Measurements from ENCODE around the gene NCR3LG1.

NCR3LG1 gene, protein sequence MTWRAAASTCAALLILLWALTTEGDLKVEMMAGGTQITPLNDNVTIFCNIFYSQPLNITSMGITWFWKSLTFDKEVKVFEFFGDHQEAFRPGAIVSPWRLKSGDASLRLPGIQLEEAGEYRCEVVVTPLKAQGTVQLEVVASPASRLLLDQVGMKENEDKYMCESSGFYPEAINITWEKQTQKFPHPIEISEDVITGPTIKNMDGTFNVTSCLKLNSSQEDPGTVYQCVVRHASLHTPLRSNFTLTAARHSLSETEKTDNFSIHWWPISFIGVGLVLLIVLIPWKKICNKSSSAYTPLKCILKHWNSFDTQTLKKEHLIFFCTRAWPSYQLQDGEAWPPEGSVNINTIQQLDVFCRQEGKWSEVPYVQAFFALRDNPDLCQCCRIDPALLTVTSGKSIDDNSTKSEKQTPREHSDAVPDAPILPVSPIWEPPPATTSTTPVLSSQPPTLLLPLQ

GRCh38 chr11:17351510-17352176 is at the start of gene NCR3LG1:
Gene NCR3LG1 (plus strand): TSS chr11:17351800. CDS start chr11:17351970, 170 bp downstream.
- peak; percentile 59 for DNase-seq

- no peak for DNase-seq
Observed at GRCh38 chr11:17313349-17314231, 38.0 kb upstream of the NCR3LG1 start.

DNA sequence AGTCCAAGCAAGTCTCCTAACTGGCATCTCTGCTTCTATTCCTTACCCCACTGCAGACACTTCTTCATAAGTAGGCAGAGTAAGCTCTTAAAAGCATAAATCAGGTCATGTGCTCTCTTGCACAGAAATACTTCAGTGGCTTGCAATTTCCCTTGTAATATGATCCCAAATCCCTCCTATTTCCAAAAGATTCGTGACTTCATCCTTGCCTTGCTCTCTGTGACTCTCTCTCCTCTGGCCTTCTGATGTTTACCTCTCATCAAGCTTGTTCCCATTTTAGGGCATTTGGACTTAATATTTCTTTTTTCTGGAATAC is 37.4 kb upstream of the NCR3LG1 start:
- no peak for DNase-seq

DNA sequence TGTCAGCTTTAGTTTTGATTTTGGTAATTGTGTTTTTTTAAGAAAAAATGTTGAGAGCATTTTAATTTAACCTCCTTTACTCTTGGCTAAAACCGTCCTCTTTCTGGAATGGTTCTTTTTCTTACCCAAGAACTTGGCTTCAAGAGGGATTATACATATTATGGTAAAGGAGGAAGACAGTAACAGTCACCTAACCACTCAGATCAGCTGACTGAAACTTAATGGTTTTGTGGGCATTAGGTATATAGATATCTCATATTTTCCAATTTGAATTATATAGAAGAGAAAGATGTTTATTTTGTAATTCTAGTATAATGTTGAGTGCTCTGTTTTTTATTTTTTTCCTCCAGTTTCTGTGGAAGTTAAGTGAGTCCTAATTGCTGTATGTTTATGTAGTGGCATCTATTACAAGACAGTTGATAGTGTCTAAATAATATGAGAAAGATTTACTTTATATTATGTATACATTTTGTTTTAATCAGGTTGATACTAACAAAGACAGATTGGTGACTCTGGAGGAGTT is 36.6 kb upstream of the NCR3LG1 start:
- DNase-seq, result no peak

GRCh38 chr11:17328871-17329494 is 22.6 kb upstream of the NCR3LG1 start:
- no peak for DNase-seq

- no peak for DNase-seq
Observed at GRCh38 chr11:17331669-17332068, 19.9 kb upstream of the NCR3LG1 start.

DNA sequence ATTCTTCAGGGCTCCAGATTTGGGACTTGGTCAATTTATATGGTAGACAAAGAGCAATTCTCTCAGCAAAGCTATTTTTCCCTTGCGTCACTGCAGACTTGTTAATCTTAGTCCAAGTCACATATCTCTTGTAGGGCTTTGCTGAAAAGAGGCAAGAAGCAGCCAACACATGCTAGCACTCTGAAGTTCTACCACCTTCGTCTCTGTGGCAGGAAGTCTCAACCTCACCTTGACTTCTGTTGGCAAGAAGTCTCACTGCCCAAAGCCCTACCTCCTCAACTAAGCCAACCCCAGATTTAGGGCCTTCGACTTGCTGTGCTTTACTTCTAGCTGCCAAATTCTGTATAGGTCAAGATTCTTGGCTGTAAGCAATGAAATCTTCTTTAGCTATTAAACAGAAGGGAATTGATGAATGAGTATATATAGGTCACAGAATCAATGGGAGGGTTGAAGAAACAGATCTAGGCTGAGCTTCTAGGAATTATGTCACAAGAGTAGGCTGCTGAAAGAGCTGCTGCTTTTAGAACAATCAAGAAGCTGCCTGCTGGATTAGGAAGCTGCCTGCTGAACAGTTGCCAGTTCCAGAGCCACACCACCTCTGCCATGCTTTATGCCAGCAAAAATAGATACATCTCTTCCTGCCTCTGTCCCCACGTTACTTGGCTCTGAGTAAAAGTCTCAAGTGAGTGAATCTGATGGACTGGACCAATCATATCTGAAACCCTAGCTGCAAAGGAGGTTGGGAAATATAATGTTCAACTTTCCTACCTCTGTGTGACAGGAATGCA is 17.6 kb upstream of the NCR3LG1 start:
- no peak for DNase-seq

DNA sequence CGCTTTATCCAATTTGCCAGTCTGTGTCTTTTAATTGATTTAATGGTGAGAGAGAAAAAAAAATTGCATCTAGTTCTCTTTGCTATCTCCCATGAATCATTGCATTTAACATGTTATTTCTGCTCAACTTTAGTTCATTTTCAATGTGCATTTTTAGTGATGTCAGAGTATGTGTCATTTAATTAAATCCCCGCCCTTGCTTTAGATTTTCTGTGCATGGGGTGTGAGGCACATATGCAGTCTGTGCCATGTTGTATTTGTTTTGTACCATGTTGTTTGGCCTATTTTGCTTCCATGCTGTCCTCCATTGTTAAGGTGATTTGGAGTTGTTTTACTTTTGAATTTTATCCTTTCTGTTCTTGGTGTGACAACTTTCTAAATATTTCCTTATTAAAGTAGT is 8.3 kb upstream of the NCR3LG1 start:
- DNase-seq, result no peak

DNA sequence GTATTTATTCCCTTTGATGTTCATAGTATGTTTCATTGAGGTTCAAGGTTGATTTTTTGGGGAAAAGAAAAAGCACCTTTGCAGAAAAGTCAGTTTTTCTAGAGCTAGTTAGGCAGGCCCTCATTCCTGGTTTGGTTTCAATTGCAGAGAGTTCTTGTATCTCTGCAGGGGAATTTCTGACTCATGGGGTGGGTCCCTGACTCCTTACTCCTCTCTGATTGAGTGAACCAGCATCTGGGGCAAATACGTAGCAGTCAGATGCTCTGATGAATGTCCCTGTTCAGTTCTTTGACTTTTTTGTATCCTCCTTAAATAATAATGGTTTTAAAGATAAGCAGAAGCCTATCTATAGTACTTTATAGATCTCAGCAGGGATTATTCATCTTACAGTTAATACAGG is 7.7 kb upstream of the NCR3LG1 start:
- no peak for DNase-seq

GRCh38 chr11:17347676-17348075 is 3.9 kb upstream of the NCR3LG1 start:
- DNase-seq, result no peak

DNA sequence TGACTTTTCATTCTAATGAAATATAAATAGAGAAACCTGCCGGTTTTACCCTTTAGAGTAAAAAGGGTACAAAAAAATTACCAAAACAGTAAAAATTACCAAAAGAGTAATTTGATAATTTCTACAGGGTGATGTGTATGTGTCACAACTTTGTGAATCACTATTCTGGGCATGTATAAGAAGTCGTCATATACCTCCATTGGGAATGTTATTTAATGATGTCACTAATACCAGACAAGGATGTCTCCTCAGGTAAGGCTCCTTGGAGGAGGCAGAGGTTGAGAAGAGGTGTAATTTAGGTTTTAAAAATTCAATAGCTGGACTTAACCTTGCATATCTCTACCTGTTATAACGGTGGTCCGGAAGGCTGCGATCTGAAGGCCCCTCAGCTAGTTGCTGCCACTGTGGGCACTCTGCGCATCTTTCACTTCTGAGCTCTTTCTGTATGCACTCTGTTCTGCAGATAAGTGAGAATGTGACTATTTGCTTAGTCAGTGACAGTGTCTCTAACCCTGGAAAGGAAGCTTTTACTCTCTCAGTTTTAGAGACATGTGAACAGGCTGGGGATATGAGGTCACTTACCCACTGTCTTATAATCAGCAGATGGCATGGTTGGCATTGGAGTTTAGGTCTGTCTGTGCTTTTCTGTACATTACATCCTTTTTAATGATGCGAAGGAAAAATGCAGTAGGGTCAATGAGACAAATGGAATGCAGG is 987 bp upstream of the NCR3LG1 start:
- DNase-seq, result no peak

- DNase-seq, result no peak
Observed at GRCh38 chr11:17351172-17351509, 459 bp upstream of the NCR3LG1 start.

DNA sequence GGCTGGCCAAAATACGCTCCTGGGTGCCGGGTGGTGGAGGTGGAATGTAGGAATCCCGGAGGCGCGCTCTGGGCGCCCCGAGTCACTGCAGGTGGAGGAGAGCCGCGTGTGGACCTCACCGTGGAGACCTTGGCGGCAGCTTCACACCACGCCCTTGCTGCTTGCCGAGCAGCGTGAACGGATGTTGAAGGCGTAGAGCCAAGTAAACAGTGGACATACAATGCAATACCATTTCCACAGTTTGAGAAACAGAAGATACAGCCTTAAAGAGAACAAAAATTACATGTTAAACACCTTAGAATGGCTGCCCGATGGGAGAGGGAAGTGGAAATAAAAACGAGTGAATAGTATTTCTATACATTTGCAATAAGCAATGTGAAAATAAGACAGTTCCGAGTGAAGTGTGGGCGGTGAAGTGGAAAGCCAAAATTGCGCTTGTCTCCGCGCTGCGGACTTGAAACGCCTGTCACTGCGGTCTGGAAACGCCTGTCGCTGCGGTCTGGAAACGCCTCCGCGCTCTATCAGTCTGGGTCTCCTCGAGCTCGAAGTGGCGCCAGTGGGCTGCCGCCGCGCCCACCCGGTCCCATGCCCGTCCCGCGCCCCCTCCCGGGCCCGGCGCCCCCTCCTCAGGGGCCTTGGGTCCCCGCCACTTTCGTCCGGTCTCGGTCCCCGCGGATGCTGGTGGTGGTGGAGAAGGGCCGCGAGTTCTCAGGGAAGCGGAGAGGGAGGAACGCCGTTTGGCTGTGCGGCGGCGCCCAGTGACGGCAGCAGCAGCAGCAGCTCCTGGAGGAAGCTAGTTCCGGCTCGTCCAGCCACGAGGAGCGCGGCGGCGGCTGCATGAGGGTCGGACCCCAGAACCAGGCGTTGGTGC is 1.6 kb downstream of the NCR3LG1 start:
- DNase-seq, result peak; percentile 93

DNA sequence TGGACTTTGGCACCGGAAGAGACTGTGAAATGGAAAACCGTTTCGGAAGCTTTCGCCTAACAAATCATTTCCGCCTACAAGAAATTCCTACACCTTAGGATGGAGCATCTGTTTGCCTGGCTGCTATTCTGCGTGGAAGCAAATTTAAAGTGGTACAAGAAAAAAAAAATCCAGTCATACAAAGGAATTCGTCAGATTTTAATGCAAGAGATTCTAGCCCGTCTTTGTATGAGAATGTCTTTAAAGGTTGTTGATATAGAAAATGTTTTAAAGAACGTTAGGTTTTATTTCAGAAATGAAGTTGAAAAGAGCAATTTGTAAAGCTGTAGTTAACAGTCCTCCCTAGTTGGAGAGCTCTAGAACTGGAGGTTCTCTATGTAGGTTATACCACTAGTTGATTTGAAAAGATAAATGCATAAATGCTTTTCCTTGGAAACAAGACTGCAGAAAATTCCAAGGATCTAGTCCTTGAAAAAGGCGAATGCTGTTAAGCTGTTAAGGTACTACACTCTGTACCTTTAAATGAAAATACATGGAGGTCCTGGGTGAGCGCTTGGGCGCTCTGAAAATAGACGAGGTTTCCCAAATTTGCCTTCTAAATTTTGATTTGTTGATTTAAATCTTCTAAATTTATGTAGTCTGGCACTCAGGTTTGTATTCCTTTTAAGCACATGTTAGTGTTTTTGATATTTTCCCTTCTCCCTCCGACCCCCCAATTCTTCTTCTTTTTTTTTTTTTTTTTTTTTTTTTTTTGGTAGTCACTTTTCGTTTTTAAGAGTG is 2.4 kb downstream of the NCR3LG1 start:
- DNase-seq, result peak; percentile 93

- peak; percentile 74 for DNase-seq
Observed at GRCh38 chr11:17354601-17354991, 3.0 kb downstream of the NCR3LG1 start.

GRCh38 chr11:17366495-17366894 is 14.9 kb downstream of the NCR3LG1 start:
- DNase-seq, result no peak

DNA sequence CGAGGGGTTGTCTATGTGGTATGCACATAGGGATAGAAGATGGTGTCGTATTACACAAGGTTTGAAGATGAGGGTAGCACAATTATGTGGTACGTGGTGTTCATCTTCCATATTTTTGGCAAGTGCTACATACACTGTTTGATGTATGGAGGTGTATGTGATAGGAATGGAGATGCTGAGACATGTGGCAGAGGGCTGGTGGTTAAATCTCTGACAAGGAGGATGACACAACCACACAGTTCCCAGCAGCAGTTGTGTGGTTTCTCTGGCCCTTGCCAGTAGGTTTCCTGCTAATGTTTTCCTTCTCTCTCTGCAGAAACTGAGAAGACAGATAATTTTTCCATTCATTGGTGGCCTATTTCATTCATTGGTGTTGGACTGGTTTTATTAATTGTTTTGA is 17.0 kb downstream of the NCR3LG1 start:
- no peak for DNase-seq

GRCh38 chr11:17369094-17369493 is 17.5 kb downstream of the NCR3LG1 start:
- DNase-seq, result no peak

DNA sequence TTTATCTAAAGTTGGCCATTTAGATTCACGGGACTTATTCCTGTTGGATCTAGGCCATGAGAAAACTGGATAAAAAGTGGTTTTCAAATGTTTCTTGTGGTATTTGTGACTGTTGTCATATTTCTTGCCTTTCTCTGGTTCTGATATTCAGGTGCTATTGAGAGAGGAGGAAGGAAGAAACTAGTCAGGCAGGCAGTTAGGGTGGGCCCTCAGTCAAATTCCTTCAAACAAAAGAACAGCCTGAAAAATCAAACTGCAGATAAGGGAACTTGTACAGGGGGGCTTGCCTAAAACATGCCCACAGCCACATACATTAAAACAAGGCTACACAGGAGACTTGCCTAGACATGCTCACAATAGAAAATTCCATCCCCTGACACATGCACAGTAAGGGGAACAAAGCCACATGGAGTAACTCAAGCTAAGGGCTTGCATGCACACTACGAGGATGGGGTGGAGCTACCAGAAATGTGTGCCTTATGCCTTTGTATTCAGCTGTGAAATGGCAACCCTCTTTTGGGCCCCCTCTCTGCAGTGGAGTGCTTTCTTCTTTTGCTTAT is 18.2 kb downstream of the NCR3LG1 start:
- no peak for DNase-seq
